HG03378 (cell line): ENCODE data around the gene NFATC2.
"Not testable (repeated sequence)": the region's sequence is repeated elsewhere in the genome, so short reads cannot be mapped to it uniquely, and the experiment has no call there.

Source experiments
- ATAC-seq: cut with Tn5 transposase; IDR thresholded peaks from one replicate; pipeline ENCODE4 v1.9.1; 2021; ENCODE audit warnings: mild to moderate bottlenecking, moderate library complexity; ENCODE audit not compliant: unreplicated experiment

NFATC2 gene

DNA sequence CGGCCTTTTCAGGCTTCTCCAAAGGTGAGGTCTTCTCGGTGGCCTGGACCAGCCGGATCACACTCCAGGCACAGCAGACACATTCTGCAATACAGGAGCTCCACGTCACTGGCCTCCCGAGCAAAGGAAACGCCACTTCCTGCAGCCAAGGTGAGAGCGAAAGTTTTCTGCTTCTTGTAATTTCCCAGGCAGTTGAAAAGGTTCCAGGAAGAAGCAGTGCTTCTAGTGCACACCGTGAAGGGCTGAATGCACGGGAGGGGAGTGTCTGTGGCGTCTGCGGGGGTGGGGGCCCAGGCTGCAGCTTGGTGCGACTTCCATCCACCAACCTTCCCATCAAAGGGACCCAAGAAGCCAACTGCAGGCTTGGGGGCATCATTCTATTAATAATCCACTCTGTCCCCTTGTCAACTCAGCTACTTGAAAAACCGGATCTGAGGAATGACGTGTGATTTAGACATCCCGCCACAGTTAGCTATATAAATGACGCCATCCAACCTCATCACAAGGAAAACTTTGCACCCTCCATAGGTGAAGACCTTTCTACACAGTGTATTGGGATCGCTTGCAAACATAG, 61.1 kb downstream of the NFATC2 start:
- no peak for ATAC-seq

DNA sequence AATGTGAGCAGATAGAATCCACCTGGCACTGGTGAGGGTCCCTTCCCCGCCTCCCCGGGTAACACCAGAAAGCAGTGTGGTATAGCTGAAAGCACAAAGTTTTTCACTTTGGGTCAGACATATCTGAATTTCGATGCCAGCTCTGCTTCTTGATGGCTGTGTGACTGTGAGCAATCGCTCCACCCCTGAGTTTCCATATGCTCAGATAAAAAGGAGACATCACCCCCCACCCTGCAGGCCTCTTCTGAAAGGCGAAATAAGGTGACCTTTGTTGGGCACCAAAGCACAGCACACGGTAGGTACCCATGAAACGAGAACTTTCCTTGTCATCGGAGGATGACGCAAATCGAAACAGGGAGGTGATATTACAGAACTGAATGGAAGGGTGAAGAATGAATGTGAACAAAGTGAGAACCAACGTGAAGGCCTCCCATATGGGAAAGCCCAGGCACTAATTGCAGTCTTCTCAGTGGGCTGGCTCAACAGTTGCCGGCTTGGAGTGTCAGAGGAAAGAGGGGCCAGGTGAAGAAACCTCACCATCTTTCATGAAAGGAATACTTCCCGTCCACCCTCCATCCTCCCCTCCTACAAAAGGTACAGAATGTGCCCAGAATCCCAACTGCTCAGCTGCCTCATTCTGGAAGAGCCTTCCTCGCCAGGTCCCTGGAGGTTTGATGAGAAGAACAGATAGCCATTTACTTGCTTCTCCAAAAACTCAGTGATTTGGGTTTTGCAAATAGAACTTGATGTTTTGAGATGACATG, 61.8 kb downstream of the NFATC2 start:
- ATAC-seq, result peak; percentile 95

DNA sequence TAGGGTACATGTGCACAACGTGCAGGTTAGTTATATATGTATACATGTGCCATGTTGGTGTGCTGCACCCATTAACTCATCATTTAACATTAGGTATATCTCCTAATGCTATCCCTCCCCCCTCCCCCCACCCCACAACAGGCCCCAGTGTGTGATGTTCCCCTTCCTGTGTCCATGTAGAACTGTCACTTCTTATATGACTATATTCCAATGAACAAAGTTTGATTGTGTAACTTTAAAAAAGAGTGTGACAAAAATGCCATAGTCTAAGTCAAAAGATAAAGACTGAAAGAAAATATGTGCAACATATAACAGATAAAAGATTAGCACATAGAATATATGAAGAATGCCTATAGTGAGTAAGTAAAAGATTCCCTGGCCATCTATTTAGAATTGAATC, 66.4 kb downstream of the NFATC2 start:
- not testable (repeated sequence) for ATAC-seq

DNA sequence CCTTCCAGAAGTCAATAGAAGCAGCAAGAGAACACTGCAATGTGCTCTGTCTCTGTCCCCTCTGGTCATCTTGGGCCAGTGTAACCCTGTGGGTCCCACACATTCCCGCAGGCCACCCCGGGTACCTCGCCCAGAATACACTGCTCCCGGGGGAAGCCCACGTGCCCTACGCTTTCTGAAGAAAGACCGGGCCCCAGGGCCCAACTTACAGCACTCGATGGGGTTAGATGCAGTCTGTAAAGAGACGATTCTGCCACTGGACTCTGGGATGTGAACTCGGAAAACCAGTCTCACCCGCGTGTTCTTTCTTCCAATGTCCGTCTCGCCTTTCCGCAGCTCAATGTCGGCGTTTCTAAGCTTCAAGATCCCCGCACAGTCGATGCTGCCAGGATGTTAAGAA, 68.7 kb downstream of the NFATC2 start:
- ATAC-seq, result no peak

DNA sequence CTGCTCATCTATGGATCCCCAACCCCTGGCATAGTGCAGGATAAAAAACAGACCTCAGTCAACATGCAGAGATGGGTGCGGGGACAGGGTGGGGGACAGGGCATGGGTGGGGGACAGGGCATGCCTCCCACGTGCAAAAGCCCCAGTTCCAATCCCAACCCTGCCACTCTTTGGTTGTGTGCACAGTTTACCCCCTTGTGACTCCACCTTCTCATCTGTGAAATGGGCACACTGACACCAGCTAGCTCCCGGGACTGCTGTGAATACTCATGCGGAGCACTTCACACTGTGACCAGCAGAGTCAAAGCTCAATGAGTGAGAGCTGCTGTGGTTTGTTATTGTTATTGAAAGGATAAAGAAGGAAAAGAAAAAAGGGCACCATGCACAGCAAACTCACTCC, 69.3 kb downstream of the NFATC2 start:
- no peak for ATAC-seq

DNA sequence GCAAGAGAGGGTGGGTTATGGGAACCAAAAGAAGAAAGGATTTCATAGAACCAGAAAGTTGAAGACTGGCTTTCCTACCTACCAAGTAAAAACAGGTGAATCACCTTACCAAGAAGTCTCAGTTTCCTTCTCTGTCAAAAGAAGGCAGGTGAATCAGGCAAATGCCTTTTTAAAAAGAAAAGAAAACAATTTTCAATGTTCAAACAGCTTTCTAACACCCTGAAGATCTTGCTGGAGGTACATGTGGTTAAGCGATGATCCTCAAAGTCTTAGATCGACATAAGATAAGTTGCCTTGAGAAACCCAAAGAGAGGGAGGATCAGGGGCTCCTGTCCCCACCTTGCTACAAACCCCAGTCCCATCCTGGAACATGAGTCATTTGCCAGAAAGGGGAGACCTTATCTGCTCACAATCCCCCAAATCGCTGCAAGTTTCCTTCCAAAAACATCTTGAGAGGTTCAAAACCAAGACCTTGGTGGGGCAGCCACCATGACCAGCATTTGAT, 71.6 kb downstream of the NFATC2 start:
- no peak for ATAC-seq

DNA sequence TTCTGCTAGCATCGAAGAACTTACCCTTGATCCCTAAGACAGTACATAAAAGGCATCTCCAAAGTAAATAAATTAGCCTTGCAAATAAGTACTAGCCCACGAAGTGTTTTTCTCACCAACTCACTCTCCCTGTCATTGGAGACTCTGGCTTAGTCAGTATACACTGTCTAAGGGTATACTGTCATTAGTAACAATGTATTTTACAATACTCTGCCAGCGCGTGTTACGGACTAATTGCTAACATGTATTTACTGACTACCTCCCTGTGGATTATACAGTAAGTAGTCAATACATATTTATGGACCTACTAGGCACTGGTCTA, 72.1 kb downstream of the NFATC2 start:
- ATAC-seq, result no peak

DNA sequence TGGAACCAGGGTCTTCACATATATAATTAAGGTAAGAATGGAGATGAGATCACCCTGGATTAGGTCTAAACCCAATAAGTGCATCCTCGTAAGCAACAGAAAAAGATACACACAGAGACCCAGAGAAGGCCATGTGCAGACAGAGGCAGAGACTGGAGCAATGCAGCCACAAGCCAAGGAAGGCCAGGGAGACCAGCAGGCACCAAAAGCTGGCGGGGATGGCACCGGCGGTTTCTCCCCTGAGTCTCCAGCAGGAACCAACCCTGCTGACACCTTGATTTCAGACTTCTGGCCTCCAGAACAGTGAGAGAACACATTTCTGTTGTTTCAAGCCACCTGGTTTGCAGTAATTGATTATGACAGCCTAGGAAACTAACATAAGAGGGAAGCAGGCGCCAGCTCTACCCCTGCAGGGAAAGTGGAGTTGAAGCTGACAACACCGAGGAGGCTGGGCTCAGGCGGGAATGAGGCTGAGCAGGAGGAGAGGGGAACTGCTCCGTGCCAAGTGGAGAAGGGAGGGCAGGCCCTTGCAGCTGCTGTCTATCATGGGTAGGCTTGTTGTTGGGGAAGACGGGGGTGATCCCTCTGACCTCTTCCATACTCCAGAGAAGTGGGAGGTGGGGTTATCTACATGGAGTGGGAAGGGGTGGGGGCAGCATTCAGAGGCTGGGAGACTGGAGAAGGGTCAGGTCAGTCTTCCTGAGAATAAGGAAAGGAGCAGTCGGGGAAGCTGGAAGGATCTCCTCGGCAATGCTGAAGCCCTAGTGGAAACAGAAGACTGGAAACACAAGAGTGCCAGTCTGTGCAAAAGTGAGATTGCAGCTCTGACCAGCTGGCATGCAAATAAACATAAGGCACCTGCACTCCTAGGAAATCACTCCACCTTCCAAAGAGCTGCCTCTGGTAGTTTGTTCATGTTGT, 72.7 kb downstream of the NFATC2 start:
- ATAC-seq, result no peak

DNA sequence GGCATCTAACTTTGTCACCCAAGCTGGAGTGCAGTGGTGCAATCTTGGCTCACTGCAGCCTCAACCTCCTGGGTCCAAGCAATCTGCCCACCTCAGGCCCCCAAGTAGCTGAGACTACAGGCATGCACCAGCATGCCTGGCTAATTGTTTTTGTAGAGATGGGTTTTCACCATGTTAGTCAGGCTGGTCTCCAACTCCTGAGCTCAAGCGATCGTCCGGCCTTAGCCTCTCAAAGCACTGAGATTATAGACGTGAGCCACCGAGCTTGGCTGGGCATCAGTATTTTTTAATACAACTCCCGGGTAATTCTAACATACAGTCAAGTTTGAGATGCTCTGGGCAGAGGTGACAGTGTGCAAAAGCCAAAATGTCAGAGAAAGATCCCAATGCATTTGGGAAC, 73.5 kb downstream of the NFATC2 start:
- ATAC-seq, result no peak

DNA sequence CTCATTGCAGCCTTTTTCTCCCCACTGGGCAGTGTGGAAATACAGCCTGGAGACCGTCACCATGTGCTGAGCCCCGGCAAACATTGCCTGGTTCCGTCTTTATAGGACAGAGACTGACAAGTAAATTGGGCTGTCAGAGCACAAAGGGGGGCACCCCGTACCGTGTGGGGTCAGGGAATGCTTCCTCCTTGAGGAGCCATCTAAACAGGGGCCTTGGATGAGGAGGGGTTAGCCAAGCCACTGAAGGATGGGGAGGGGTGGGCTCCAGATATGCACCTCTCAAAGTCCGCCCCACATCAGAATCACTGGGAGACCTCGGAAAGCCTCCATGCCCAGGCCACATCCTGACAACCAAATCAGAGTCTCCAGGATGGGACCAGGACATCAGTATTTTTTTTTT, 73.9 kb downstream of the NFATC2 start:
- no peak for ATAC-seq

DNA sequence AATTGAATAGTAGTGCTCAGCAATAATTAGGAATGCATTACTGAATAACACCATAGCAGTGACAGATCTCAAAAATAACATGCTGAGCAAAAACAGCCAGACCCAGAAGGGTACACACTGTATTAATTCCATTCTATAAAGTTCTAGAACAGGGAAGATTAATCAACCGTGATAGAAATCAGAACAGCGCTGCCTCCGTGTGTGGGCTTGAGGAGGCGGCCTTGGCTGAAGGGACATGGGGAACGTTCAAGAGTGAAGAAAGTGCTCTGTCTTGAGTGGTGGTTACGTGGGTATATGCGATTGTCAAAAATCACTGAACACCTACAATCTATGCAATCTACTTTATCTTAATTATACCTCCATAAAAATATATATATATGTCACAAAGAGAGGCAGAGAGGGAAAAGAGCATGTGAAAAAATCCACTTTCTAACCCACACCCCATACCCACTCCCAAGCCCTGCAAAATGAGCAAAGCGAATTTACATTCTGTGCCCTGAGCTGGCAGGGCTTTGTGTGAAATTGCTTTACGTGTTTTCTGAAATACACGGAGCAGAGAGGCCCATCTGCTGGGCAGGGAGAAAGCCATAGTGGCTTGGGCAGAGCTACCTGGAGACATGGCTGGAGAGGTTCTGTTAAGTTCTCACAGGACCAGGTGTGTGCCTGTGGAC, 74.4 kb downstream of the NFATC2 start:
- no peak for ATAC-seq

DNA sequence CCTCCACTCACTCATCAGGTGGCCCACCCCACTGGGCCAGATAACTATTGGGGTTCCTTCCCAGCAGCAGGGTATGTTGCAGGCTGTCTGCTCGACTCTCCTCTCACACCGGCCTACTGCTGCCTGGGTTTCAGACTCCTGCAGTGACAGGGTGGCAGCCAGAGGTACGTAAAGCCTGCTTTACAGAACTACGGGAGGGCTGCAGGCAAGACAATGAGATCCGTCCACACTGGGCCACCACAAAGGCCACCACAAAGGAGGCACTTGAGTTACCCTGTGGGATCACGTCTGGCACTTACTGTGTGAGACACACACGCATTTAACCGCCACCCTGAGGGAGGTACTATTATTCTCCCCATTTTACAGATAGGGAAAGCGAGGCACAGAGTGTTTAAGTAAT, 78.5 kb downstream of the NFATC2 start:
- ATAC-seq, result no peak

DNA sequence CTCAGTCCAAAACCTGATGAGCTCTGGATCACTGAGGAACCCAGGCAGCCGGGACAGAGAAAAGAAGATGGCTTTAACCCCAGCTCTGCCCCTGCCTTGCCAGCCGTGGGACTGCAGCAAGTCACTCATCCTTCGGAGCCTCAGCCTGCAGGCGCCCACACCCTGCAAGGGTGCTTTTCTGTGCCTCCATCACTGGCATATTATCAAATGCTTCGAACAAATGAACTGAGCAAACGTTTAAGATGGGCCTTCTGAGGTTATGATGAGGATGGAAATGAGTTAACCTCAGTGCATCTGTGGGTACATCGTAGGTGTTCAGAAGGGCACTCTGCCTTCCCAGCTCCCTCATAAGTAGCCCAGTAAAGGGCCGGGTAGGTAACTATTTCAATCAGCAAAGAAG, 79.0 kb downstream of the NFATC2 start:
- no peak for ATAC-seq

DNA sequence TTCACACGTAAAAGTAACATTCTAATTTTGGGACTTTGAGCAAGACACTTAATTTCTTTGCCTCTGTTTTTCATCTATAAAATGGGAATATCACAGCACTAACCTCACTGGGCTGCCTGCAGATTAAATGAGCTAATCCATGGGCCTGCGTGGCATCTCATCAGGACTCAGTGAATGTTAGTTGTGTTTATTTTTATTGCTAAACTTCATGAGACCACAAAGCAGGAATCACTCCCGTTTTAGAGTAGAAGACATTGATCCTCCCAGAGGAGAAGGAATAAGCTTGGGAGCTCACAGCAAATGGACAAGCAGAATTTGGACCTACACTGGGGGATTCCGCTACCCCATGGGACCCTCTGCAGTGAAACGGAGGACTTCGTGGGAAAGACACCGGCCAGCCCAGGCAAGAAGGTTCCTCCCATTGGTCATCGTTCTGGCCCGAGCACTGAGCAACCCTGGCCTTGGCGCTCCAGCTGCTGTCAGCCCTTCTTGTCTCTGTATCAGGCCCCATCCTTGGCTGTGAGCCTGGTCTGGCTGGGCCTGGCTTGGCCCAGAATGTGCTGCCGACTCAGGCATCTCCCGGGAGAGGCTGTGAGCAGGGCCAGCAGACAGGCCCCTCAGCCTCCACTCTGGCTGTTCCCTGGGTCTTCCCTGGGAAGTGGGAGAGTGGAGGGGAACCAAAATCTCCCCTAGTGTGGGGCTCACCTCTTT, 79.8 kb downstream of the NFATC2 start:
- no peak for ATAC-seq

DNA sequence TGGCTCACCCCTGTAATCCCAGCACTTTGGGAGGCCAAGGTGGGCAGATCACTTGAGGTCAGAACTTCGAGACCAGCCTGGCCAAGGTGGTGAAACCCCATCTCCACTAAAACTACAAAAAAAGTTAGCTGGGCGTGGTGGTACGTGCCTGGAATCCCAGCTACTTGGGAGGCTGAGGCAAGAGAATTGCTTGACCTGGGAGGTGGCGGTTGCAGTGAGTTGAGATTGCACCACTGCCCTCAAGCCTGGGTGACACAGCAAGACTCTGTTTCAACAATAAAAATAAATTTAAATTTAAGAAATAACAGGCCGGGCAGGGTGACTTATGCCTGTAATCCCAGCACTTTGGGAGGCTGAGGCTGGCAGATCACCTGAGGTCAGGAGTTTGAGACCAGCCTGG, 80.7 kb downstream of the NFATC2 start:
- not testable (repeated sequence) for ATAC-seq

DNA sequence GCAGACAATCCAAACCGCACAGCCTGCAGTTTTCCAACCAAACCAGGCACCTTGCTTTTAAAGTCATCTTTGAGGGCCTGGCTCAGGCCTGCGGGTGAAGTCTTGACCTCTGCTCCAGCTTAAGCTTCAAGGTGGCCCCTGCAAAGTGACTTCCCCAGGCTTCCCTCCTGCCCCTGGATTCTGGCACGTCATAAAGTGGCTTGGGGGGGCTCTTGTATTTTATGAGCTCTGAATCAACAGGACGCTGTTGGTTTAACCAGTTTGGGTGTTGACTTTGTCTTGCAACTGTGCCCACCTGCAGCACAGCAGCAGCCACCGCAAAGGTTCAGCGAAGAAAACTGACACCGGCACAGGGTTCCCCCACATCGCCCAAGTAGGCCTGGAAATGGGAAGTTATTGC, 81.2 kb downstream of the NFATC2 start:
- ATAC-seq, result peak; percentile 8

DNA sequence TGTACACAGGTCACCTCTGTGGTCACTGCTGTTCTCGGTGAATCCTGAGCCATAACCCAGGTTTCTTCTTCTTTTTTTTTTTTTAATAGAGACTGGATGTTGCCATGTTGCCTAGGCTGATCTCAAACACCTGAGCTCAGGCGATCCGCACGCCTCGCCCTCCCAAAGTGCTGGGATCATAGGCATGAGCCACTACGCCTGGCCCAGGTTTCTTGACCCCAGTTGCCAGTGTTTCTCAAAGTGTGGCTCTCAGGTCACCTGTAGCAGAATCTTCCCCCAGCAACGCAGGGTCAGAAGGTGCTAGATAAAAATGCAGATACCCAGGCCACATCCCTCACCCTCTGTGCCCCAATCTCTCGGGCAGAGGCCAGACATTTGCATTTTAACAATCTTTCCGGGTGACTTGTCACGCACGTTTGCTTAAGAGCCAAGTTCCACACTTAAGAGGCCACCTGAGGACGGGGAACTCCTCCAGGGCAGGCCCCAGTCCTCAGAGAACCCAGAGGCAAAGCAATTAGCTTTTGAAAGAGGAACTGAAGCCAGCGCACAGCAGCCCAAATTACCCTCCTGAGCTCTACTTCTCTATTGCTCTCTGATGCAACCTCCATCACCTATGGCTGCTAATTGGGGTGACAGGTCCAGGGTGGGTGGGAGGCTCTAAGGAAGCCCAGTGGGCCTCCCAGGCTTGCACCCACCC, 81.8 kb downstream of the NFATC2 start:
- peak; percentile 96 for ATAC-seq

DNA sequence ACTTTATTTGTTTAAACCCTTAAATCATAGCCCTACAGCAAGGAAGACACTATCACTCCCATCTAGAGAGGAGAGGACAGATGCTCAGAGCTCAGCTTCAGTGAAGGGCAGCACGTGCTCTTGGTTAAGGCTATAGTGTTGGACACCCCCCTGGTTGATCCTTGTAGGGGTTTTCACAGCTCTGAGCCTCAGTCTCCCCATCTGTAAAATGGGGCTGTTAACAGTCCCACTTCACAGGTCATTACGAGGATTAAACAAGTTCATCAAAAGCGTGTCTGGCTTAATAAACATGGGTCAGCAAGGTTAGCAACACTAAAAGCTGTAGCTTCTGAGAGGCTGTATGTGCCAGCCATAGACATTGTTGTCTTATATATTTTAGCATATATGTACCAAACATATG, 82.4 kb downstream of the NFATC2 start:
- ATAC-seq, result no peak

DNA sequence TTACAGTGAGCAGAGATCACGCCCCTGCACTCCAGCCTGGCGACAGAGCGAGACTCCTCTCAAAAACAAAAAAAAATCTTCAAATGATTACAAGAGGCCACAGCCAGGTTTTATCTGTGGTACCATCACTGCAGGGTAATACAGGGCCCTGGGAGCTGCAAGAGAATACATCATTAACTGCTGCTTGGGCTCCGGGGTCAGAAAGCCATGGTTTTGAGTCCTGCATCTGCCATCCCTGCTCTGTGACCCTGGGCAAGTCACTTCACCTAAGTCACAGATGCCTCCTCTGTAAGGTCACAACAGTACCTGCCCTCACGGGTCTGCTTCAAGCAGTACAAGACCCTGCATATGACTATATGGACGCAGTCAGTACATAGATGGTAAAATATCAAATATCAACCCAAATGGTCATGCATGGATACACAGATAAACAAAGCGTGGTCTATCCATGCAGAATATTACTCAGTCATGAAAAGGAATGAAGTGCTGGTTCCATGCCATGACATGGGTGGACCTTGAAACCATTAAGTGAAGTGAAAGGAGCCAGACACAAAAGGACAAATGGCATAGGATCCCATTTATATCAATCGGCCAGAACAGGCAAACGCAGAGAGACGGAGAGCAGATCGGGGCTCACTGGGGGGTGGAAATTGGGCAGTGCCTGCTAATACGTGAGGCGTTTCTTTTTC, 83.6 kb downstream of the NFATC2 start:
- ATAC-seq, result no peak
